HCT116 (cell line): ENCODE results near the gene NOP14. TPM values are rescaled to one million over a fixed set of nuclear protein-coding genes. Genes with fewer than 3 reads are reported as not detected.

Experiments
- ATAC-seq: fragments of 200-7000 bp; cut with Tn5 transposase; 2 replicates; pipeline ENCODE4 v1.9.1; 2020; ENCODE audit warnings: mild to moderate bottlenecking, moderate library complexity
- BruUV-seq: library from RNA; stranded (reverse); fragments of 400-500 nt; replicated peaks from 2 replicates; lab custom pipeline; 2021; lab: Mats Ljungman, UMichigan
- CTCF ChIA-PET: fragments of 300-600 bp; sonication (Branson Sonifier 250); formaldehyde crosslinking; loops from one replicate; lab custom pipeline; 2021; ENCODE audit warnings: antibody characterized with exemption; lab: Charles Lee
- POLR2A ChIA-PET: fragments of 300-600, 350-600 bp; sonication (Branson Sonifier 250); formaldehyde crosslinking; loops from one replicate; lab custom pipeline; 2021; ENCODE audit warnings: antibody characterized with exemption; lab: Charles Lee
- RAD21 ChIA-PET, 2 experiments: fragments of 300-600 bp; sonication (Branson Sonifier 250); formaldehyde crosslinking; loops; one replicate each; lab custom pipeline; 2023; ENCODE audit warnings: low total read pairs in 2 of 2; ENCODE audit not compliant: uncharacterized antibody in 2 of 2, unreplicated experiment in 2 of 2, low non-redundant PET in 1 of 2; lab: Charles Lee
- DNase-seq: peaks from one replicate; pipeline ENCODE4 v3.0.0-alpha.2; 2010; ENCODE audit warnings: low read depth, low spot score
- H2AFZ ChIP-seq: fragments of 200-600 bp; shearing (Covaris generic), sonication (generic); 2 replicates; pipeline ENCODE4 v1.6.1; 2017; ENCODE audit warnings: low read depth, mixed run types, mixed read lengths, antibody characterized with exemption, low read length; ENCODE audit not compliant: poor library complexity, severe bottlenecking
- H3K27ac ChIP-seq: 2 replicates; pipeline ENCODE4 v1.5.1; 2012; ENCODE audit warnings: low read depth, low read length
- H3K27me3 ChIP-seq: fragments of 200-600 bp; sonication (generic); 2 replicates; pipeline ENCODE4 v1.6.1; 2016; ENCODE audit warnings: mixed run types, low read length, mixed read lengths; ENCODE audit not compliant: insufficient read depth
- H3K36me3 ChIP-seq, 2 experiments: fragments of 200-500 bp in 1 of 2; fragments of 200-600 bp in 1 of 2; sonication (Bioruptor generic) in 1 of 2; sonication (generic) in 1 of 2; 2 replicates each; pipeline versions ENCODE4 v1.5.1 to v1.6.1; 2014 to 2016; ENCODE audit warnings: low read length in 2 of 2, inconsistent platforms in 1 of 2, mixed read lengths in 1 of 2, mixed run types in 1 of 2; ENCODE audit not compliant: insufficient read depth in 2 of 2, control insufficient read depth in 1 of 2
- H3K4me1 ChIP-seq, 2 experiments: fragments of 200-600 bp in 1 of 2; sonication (generic) in 1 of 2; 2 replicates each; pipeline versions ENCODE4 v1.5.1 to v1.6.1; 2012 to 2017; ENCODE audit warnings: low read length in 2 of 2, inconsistent platforms in 1 of 2, mild to moderate bottlenecking in 1 of 2, mixed read lengths in 1 of 2, mixed run types in 1 of 2, moderate library complexity in 1 of 2; ENCODE audit not compliant: insufficient read depth in 2 of 2, control insufficient read depth in 1 of 2
- H3K4me2 ChIP-seq: fragments of 200-600 bp; sonication (generic); 2 replicates; pipeline ENCODE4 v1.6.1; 2017; ENCODE audit warnings: mixed run types, low read length, mixed read lengths
- H3K4me3 ChIP-seq, 2 experiments: fragments of 200-600 bp in 1 of 2; sonication (generic) in 1 of 2; replicated peaks in 1 of 2; 2 replicates each; pipeline ENCODE4 v1.5.1; 2011 to 2016; ENCODE audit warnings: low read length in 2 of 2, control low read depth in 1 of 2, low read depth in 1 of 2, mild to moderate bottlenecking in 1 of 2, mixed read lengths in 1 of 2, mixed run types in 1 of 2
- H3K79me2 ChIP-seq: fragments of 200-600 bp; sonication (generic); 2 replicates; pipeline ENCODE4 v1.6.1; 2017; ENCODE audit warnings: mild to moderate bottlenecking, mixed run types, low read length, moderate library complexity, mixed read lengths; ENCODE audit not compliant: insufficient read depth
- H3K9ac ChIP-seq: fragments of 200-600 bp; sonication (generic); 2 replicates; pipeline ENCODE4 v1.6.1; 2016; ENCODE audit warnings: low read length, mixed read lengths
- H3K9me2 ChIP-seq: fragments of 200-600 bp; sonication (generic), shearing (Covaris generic); 2 replicates; pipeline ENCODE4 v1.6.1; 2017; ENCODE audit warnings: mixed run types, mild to moderate bottlenecking, moderate library complexity; ENCODE audit not compliant: insufficient read depth
- H3K9me3 ChIP-seq, 2 experiments: fragments of 200-500 bp in 1 of 2; fragments of 200-600 bp in 1 of 2; sonication (Bioruptor generic) in 1 of 2; sonication (generic) in 1 of 2; 2 replicates each; pipeline ENCODE4 v1.6.1; 2014 to 2017; ENCODE audit warnings: low read length in 2 of 2, mixed read lengths in 2 of 2, inconsistent platforms in 1 of 2, low read depth in 1 of 2, mild to moderate bottlenecking in 1 of 2, mixed run types in 1 of 2, moderate library complexity in 1 of 2; ENCODE audit not compliant: control insufficient read depth in 1 of 2, insufficient read depth in 1 of 2
- H4K20me1 ChIP-seq: fragments of 200-600 bp; sonication (generic), shearing (Covaris generic); 2 replicates; pipeline ENCODE4 v1.6.1; 2017; ENCODE audit warnings: mixed run types, mild to moderate bottlenecking, moderate library complexity; ENCODE audit not compliant: insufficient read depth
- CBX3 ChIP-seq: IDR thresholded peaks from 2 replicates; pipeline ENCODE4 v1.6.1; 2012; ENCODE audit warnings: low read depth
- EGR1 ChIP-seq: IDR thresholded peaks from 2 replicates; pipeline ENCODE4 v1.6.1; 2012; ENCODE audit warnings: low read depth
- EZH2 ChIP-seq: fragments of 200-600 bp; sonication (generic); IDR thresholded peaks from 2 replicates; pipeline ENCODE4 v1.6.1; 2017; ENCODE audit warnings: antibody characterized with exemption, mixed run types
- EZH2phosphoT487 ChIP-seq: fragments of 200-600 bp; IDR thresholded peaks from 2 replicates; pipeline ENCODE4 v1.6.1; 2018; ENCODE audit warnings: antibody characterized with exemption, borderline replicate concordance
- FOSL1 ChIP-seq: IDR thresholded peaks from 2 replicates; pipeline ENCODE4 v1.6.1; 2012; ENCODE audit warnings: low read depth
- POLR2A ChIP-seq: IDR thresholded peaks from 2 replicates; pipeline ENCODE4 v1.7.0; 2011; ENCODE audit warnings: borderline replicate concordance; ENCODE audit not compliant: insufficient read depth, insufficient read length; ENCODE audit errors: extremely low read depth
- POLR2AphosphoS5 ChIP-seq: IDR thresholded peaks from 2 replicates; pipeline ENCODE4 v1.6.1; 2011; ENCODE audit warnings: mild to moderate bottlenecking, low read depth, low read length, moderate library complexity
- RAD21 ChIP-seq: IDR thresholded peaks from 2 replicates; pipeline ENCODE4 v1.6.1; 2012; ENCODE audit warnings: low read depth, mild to moderate bottlenecking
- SP1 ChIP-seq: IDR thresholded peaks from 2 replicates; pipeline ENCODE4 v1.6.1; 2012; ENCODE audit warnings: low read depth
- YY1 ChIP-seq: IDR thresholded peaks from 2 replicates; pipeline ENCODE4 v1.6.1; 2011; ENCODE audit warnings: low read length, low read depth, moderate library complexity, mild to moderate bottlenecking; ENCODE audit not compliant: insufficient replicate concordance; ENCODE audit errors: extremely low read depth
- ZFX ChIP-seq: fragments of 450-650 bp; IDR thresholded peaks from 2 replicates; pipeline ENCODE4 v1.6.1; 2017
- ZNF274 ChIP-seq: fragments of 200-500 bp; sonication (Bioruptor generic); IDR thresholded peaks from 2 replicates; pipeline ENCODE4 v1.6.1; 2014; ENCODE audit warnings: mild to moderate bottlenecking, low read depth, low read length, inconsistent platforms
- intact Hi-C: fragments of 100-400 bp; cut with micrococcal nuclease; formaldehyde crosslinking; loops from 2 replicates; pipeline ENCODE4 v1.10.0; 2022
- total RNA-seq: library from RNA; stranded (reverse); gene quantifications from one replicate; pipeline ENCODE4 v1.2.1, GENCODE V29; 2021; ENCODE audit not compliant: unreplicated experiment
- TF ChIP-seq, protein P1 (sequence below), 3 experiments: fragments of 200-600 bp in 1 of 3; sonication (generic) in 1 of 3; IDR thresholded peaks in 2 of 3; conservative IDR thresholded peaks in 1 of 3; 2 replicates each; pipeline ENCODE4 v1.5.1; 2012 to 2017; ENCODE audit warnings: low read depth in 2 of 3, low read length in 2 of 3, antibody characterized with exemption in 1 of 3, borderline replicate concordance in 1 of 3, control low read depth in 1 of 3, mild to moderate bottlenecking in 1 of 3, mixed read lengths in 1 of 3, mixed run types in 1 of 3, moderate library complexity in 1 of 3; ENCODE audit not compliant: insufficient read depth in 1 of 3
- TF ChIP-seq, protein P2 (sequence below): IDR thresholded peaks from 2 replicates; pipeline ENCODE4 v1.6.1; 2012
- TF ChIP-seq, protein P3 (sequence below): IDR thresholded peaks from 2 replicates; pipeline ENCODE4 v1.6.1; 2012

The NOP14 gene
- total RNA-seq, 1 experiment from 2014 or later: 67.3 TPM

DNA sequence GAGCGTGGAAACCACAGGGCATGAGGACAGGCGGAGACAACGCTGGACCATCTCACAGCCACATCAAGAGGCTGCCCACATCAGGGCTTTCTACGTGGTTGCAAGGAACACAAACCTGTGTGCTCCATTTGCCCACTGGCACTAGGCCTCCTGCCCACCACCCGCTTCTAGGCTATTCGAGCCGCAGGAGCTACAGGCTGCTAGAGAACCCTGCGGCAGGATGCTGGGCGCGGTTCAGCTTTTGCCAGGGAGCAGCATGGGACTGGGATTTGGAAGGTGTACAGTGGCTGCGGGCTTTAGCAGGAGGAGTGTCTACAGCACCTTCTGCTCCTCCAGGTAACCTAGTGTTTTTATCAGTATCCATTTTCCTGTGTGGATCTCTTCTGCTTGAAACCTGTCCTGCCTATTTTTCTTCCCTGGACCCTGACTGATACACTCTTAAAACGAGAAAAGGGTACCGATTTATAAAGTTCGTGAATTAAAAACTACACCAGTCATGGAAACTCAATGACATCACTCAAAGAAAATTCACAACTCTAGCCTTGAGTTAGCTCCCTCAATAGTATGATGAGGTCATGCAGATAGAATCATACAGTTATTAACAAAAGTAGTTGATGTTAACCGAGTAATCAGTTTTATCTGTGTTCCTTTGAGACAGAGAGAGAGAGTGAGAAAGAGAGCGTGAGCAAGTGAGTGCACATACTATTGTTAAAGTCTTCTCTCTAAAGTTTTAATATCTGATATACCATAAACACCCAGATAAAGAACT, 12.8 kb downstream of the NOP14 start:
- no peaks in the 10 kb centered on the region for H3K9me2 ChIP-seq
- H3K4me1 ChIP-seq: no peaks in the 10 kb centered on the region
- no peak for DNase-seq
- no peak overlapping the region; the same call in 1 of the 2 replicates for H3K27ac ChIP-seq
- POLR2A ChIA-PET: no interaction called here
- H2AFZ ChIP-seq: no peak overlapping the region
- peaks cover 17% of the 10 kb centered on the region; the same call in 1 of the 2 replicates for H4K20me1 ChIP-seq
- no peak overlapping the region for H3K4me3 ChIP-seq
- no peaks in the 10 kb centered on the region; a peak in 2 of 4 replicates for H3K9me3 ChIP-seq
- CTCF ChIA-PET: interaction anchor here (1.7 to 2.0 kb wide), 2 partner anchors 12 to 14 kb away, joined by 5 read pairs; no protein-coding TSS in a partner anchor
- H3K36me3 ChIP-seq: peaks cover 64 to 83% of the 10 kb centered on the region in 2 experiments
- no TSS peak for BruUV-seq
- TF ChIP-seq ZNF274 (no peak), YY1 (no peak), RAD21 (no peak), POLR2AphosphoS5 (no peak), EGR1 (no peak), EZH2 (no peak), FOSL1 (no peak), CBX3 (no peak), EZH2phosphoT487 (no peak), SP1 (no peak), POLR2A (no peak), ZFX (no peak)
- TF ChIP-seq, protein P1, sequence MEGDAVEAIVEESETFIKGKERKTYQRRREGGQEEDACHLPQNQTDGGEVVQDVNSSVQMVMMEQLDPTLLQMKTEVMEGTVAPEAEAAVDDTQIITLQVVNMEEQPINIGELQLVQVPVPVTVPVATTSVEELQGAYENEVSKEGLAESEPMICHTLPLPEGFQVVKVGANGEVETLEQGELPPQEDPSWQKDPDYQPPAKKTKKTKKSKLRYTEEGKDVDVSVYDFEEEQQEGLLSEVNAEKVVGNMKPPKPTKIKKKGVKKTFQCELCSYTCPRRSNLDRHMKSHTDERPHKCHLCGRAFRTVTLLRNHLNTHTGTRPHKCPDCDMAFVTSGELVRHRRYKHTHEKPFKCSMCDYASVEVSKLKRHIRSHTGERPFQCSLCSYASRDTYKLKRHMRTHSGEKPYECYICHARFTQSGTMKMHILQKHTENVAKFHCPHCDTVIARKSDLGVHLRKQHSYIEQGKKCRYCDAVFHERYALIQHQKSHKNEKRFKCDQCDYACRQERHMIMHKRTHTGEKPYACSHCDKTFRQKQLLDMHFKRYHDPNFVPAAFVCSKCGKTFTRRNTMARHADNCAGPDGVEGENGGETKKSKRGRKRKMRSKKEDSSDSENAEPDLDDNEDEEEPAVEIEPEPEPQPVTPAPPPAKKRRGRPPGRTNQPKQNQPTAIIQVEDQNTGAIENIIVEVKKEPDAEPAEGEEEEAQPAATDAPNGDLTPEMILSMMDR (IDR thresholded peaks at IDR 0.05 in 2 of 3, conservative IDR thresholded peaks at IDR 0.05 in 1 of 3; ENCODE audit: borderline replicate concordance in 1 of 3, insufficient read depth in 1 of 3, low read depth in 2 of 3, low read length in 2 of 3): no peak
- TF ChIP-seq, protein P2, sequence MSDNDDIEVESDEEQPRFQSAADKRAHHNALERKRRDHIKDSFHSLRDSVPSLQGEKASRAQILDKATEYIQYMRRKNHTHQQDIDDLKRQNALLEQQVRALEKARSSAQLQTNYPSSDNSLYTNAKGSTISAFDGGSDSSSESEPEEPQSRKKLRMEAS: no peak
- TF ChIP-seq, protein P3, sequence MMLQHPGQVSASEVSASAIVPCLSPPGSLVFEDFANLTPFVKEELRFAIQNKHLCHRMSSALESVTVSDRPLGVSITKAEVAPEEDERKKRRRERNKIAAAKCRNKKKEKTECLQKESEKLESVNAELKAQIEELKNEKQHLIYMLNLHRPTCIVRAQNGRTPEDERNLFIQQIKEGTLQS: no peak
- TF ChIP-seq, all 23 proteins: peak for 0
- Histone ChIP-seq H3K4me2 (no peak overlapping the region), H3K9ac (no peak overlapping the region), H3K27me3 (no peaks in the 10 kb centered on the region), H3K79me2 (peaks cover 75% of the 10 kb centered on the region)
- RAD21 ChIA-PET: no interaction called here
- no peak for ATAC-seq
- intact Hi-C loops: no loop called here
